OCI-LY1 (cell line): Measurements from ENCODE around the gene BCKDHB.

Experiments
- H2AFZ ChIP-seq: fragments of 200-600 bp; sonication (generic), shearing (Covaris generic); 2 replicates; pipeline ENCODE4 v1.6.0; 2014; ENCODE audit warnings: antibody characterized with exemption, mild to moderate bottlenecking, low read length
- H3F3A ChIP-seq: fragments of 200-600 bp; sonication (generic), shearing (Covaris generic); 2 replicates; pipeline ENCODE4 v1.6.0; 2014; ENCODE audit warnings: mild to moderate bottlenecking, antibody characterized with exemption, low read length, moderate library complexity; ENCODE audit not compliant: insufficient read depth
- H3K27ac ChIP-seq: fragments of 200-600 bp; sonication (generic); 2 replicates; pipeline ENCODE4 v1.5.1; 2014; ENCODE audit warnings: low read length, mixed run types, mild to moderate bottlenecking, low read depth; ENCODE audit not compliant: poor library complexity, severe bottlenecking
- H3K27me3 ChIP-seq: fragments of 200-600 bp; sonication (generic); 2 replicates; pipeline ENCODE4 v1.6.0; 2014; ENCODE audit warnings: antibody characterized with exemption, mild to moderate bottlenecking, low read length, moderate library complexity; ENCODE audit not compliant: insufficient read depth
- H3K36me3 ChIP-seq: fragments of 200-600 bp; sonication (generic); 2 replicates; pipeline ENCODE4 v1.6.1; 2014; ENCODE audit warnings: mild to moderate bottlenecking, antibody characterized with exemption, low read length, moderate library complexity, mixed read lengths; ENCODE audit not compliant: insufficient read depth
- H3K4me1 ChIP-seq: fragments of 200-600 bp; sonication (generic); 2 replicates; pipeline ENCODE4 v1.5.1; 2014; ENCODE audit warnings: mild to moderate bottlenecking, low read length, moderate library complexity; ENCODE audit not compliant: insufficient read depth, severe bottlenecking
- H3K4me2 ChIP-seq: fragments of 200-600 bp; sonication (generic), shearing (Covaris generic); 2 replicates; pipeline ENCODE4 v1.6.1; 2014; ENCODE audit warnings: low read length
- H3K4me3 ChIP-seq: fragments of 200-600 bp; sonication (generic); 2 replicates; pipeline ENCODE4 v1.5.1; 2014; ENCODE audit warnings: low read length, low read depth, mild to moderate bottlenecking, mixed read lengths; ENCODE audit not compliant: poor library complexity, severe bottlenecking
- H3K79me2 ChIP-seq: fragments of 200-600 bp; shearing (Covaris generic); 2 replicates; pipeline ENCODE4 v1.6.1; 2016; ENCODE audit warnings: mixed run types, low read length, mixed read lengths; ENCODE audit not compliant: insufficient read depth
- H3K9ac ChIP-seq: fragments of 200-600 bp; sonication (generic), shearing (Covaris generic); 2 replicates; pipeline ENCODE4 v1.6.1; 2014; ENCODE audit warnings: mild to moderate bottlenecking, low read length, mixed read lengths
- H3K9me2 ChIP-seq: fragments of 200-600 bp; sonication (generic), shearing (Covaris generic); 2 replicates; pipeline ENCODE4 v1.6.1; 2014; ENCODE audit warnings: low read depth, mild to moderate bottlenecking, low read length, mixed read lengths
- H3K9me3 ChIP-seq: fragments of 200-600 bp; shearing (Covaris generic); 2 replicates; pipeline ENCODE4 v1.6.1; 2014; ENCODE audit warnings: low read length, mixed read lengths
- H4K20me1 ChIP-seq: fragments of 200-600 bp; sonication (generic), shearing (Covaris generic); 2 replicates; pipeline ENCODE4 v1.6.0; 2016; ENCODE audit warnings: mild to moderate bottlenecking, low read length; ENCODE audit not compliant: insufficient read depth
- CTCF ChIP-seq: fragments of 200-600 bp; sonication (generic), shearing (Covaris generic); IDR thresholded peaks from 2 replicates; pipeline ENCODE4 v1.5.1; 2017; ENCODE audit warnings: mild to moderate bottlenecking, antibody characterized with exemption, low read length, moderate library complexity, mixed read lengths
- EZH2 ChIP-seq: fragments of 200-600 bp; sonication (generic), shearing (Covaris generic); IDR thresholded peaks from 2 replicates; pipeline ENCODE4 v1.8.0; 2017; ENCODE audit warnings: borderline replicate concordance, mixed run types, mild to moderate bottlenecking, antibody characterized with exemption, low read length, moderate library complexity, mixed read lengths

The BCKDHB gene

DNA sequence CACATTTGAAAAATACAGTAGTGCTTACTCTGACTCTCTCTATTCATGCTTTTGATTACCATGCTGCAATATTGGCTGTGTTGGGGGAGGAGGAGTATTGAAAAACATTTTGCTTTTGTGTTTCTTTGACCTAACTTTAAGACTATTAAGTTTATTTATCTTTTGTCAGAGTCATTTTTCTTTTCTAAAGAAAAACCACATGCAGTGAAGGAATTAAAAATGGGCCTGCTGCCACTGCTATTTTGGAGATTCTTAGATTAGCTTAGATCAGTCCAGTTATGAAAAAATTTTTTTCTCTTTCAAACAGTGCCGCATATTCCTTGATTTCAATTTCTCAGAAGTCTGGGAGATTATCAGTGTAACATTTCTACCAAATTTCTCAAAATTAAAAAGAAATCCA, 36.1 kb downstream of the BCKDHB start:
- TF ChIP-seq CTCF (no peak), EZH2 (no peak)
- no peaks in the 10 kb centered on the region for H3K4me1 ChIP-seq
- no peak overlapping the region for H3K4me2 ChIP-seq

DNA sequence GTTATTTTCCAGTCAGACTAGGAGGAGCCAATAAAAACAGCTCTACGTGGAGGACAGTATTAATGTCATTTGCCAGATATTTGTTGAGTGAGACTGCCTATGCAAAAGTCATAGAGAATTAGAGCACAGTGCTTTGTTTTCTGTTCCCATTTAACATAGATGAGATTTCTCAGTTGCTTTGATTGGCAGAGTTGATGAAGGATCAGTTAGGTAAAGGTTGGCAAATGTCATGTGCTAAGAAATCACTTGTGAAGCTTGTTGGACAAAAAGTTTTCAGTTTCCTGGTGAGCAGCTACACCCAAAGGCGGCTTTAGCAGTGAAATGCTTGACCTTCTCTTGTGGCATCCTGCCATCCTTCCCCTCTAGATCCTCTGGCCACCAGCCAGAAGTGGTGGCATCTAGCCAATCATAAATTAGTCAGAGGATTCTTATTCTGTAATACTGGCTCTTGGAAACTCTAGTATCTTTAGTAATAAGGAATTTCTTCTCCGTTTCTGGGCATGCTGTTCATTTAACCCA, 37.0 kb downstream of the BCKDHB start:
- TF ChIP-seq EZH2 (no peak), CTCF (no peak)

More for the DNA sequence above, 36.1 kb downstream of the BCKDHB start:
- Histone ChIP-seq H3K27ac (no peak overlapping the region), H3K9me3 (no peaks in the 10 kb centered on the region), H3K9me2 (no peaks in the 10 kb centered on the region), H3K9ac (no peak overlapping the region), H4K20me1 (no peaks in the 10 kb centered on the region), H3K79me2 (no peaks in the 10 kb centered on the region), H3F3A (no peaks in the 10 kb centered on the region), H2AFZ (no peak overlapping the region), H3K27me3 (no peaks in the 10 kb centered on the region), H3K36me3 (no peaks in the 10 kb centered on the region; the same call in 1 of the 2 replicates), H3K4me3 (no peak overlapping the region)

GRCh38 chr6:80144753-80145315, 38.4 kb downstream of the BCKDHB start:
- H3K27ac ChIP-seq, result no peak overlapping the region

More for the DNA sequence above, 37.0 kb downstream of the BCKDHB start:
- H3K9me3 ChIP-seq, result no peaks in the 10 kb centered on the region
- H2AFZ ChIP-seq, result no peak overlapping the region
- no peaks in the 10 kb centered on the region for H3K27me3 ChIP-seq
- no peaks in the 10 kb centered on the region for H4K20me1 ChIP-seq
- no peaks in the 10 kb centered on the region for H3K4me1 ChIP-seq
- H3K9ac ChIP-seq, result no peak overlapping the region
- no peak overlapping the region for H3K4me2 ChIP-seq
- no peaks in the 10 kb centered on the region; the same call in 1 of the 2 replicates for H3K36me3 ChIP-seq
- no peaks in the 10 kb centered on the region for H3K9me2 ChIP-seq
- no peak overlapping the region for H3K4me3 ChIP-seq
- H3K79me2 ChIP-seq, result no peaks in the 10 kb centered on the region
- H3K27ac ChIP-seq, result no peak overlapping the region
- H3F3A ChIP-seq, result no peaks in the 10 kb centered on the region

More at GRCh38 chr6:80144753-80145315, 38.4 kb downstream of the BCKDHB start:
- Histone ChIP-seq H3K36me3 (no peaks in the 10 kb centered on the region; the same call in 1 of the 2 replicates), H3K27me3 (no peaks in the 10 kb centered on the region), H3K9ac (no peak overlapping the region), H3K9me3 (no peaks in the 10 kb centered on the region), H3F3A (no peaks in the 10 kb centered on the region), H3K4me3 (no peak overlapping the region), H2AFZ (no peak overlapping the region), H3K79me2 (no peaks in the 10 kb centered on the region), H3K4me2 (no peak overlapping the region), H3K9me2 (no peaks in the 10 kb centered on the region), H4K20me1 (no peaks in the 10 kb centered on the region), H3K4me1 (no peaks in the 10 kb centered on the region)
- TF ChIP-seq CTCF (no peak), EZH2 (no peak)
